HG03196 (cell line): ENCODE data around the gene GDNF.
A peak's percentile ranks its signal among the peaks of the same experiment; 100 is the strongest.
"Not testable (repeated sequence)": the region's sequence is repeated elsewhere in the genome, so short reads cannot be mapped to it uniquely, and the experiment has no call there.

Experiments
- ATAC-seq: cut with Tn5 transposase; IDR thresholded peaks from one replicate; pipeline ENCODE4 v1.9.1; 2021; ENCODE audit not compliant: unreplicated experiment

The GDNF gene

GRCh38 chr5:37839407-37840052 lies at the start of gene GDNF:
TSS of gene GDNF (minus strand) at chr5:37840041. CDS start at chr5:37834796, 5,245 bp downstream.
- no peak for ATAC-seq

- no peak for ATAC-seq
Observed at GRCh38 chr5:37888476-37888875, 48.6 kb upstream of the GDNF start.

GRCh38 chr5:37886242-37886905 lies 46.5 kb upstream of the GDNF start:
- no peak for ATAC-seq

- no peak for ATAC-seq
Observed at GRCh38 chr5:37882636-37883035, 42.8 kb upstream of the GDNF start.

GRCh38 chr5:37881359-37881758 lies 41.5 kb upstream of the GDNF start:
- ATAC-seq, result no peak

- ATAC-seq, result no peak
Observed at GRCh38 chr5:37876943-37877342, 37.1 kb upstream of the GDNF start.

GRCh38 chr5:37876245-37876644 lies 36.4 kb upstream of the GDNF start:
- no peak for ATAC-seq

- ATAC-seq, result no peak
Observed at GRCh38 chr5:37875051-37875787, 35.4 kb upstream of the GDNF start.

GRCh38 chr5:37873988-37874387 lies 34.1 kb upstream of the GDNF start:
- ATAC-seq, result no peak

GRCh38 chr5:37871023-37871815 lies 31.4 kb upstream of the GDNF start:
- no peak for ATAC-seq

GRCh38 chr5:37869216-37869615 lies 29.4 kb upstream of the GDNF start:
- no peak for ATAC-seq

GRCh38 chr5:37867654-37868053 lies 27.8 kb upstream of the GDNF start:
- no peak for ATAC-seq

GRCh38 chr5:37862907-37863306 lies 23.1 kb upstream of the GDNF start:
- not testable (repeated sequence) for ATAC-seq

GRCh38 chr5:37860206-37860605 lies 20.4 kb upstream of the GDNF start:
- ATAC-seq, result no peak

- ATAC-seq, result peak; percentile 86
Observed at GRCh38 chr5:37859805-37860204, 20.0 kb upstream of the GDNF start.

- no peak for ATAC-seq
Observed at GRCh38 chr5:37858250-37858649, 18.4 kb upstream of the GDNF start.

- ATAC-seq, result no peak
Observed at GRCh38 chr5:37857696-37858095, 17.9 kb upstream of the GDNF start.

- no peak for ATAC-seq
Observed at GRCh38 chr5:37855438-37855837, 15.6 kb upstream of the GDNF start.

GRCh38 chr5:37851305-37851704 lies 11.5 kb upstream of the GDNF start:
- ATAC-seq, result no peak

GRCh38 chr5:37850226-37850865 lies 10.5 kb upstream of the GDNF start:
- no peak for ATAC-seq

GRCh38 chr5:37849641-37850040 lies 9.8 kb upstream of the GDNF start:
- ATAC-seq, result no peak
